Measurements from ENCODE around the gene SPAG9.
"Not testable (repeated sequence)": the region's sequence is repeated elsewhere in the genome, so short reads cannot be mapped to it uniquely, and the experiment has no call there.

Gene SPAG9

DNA sequence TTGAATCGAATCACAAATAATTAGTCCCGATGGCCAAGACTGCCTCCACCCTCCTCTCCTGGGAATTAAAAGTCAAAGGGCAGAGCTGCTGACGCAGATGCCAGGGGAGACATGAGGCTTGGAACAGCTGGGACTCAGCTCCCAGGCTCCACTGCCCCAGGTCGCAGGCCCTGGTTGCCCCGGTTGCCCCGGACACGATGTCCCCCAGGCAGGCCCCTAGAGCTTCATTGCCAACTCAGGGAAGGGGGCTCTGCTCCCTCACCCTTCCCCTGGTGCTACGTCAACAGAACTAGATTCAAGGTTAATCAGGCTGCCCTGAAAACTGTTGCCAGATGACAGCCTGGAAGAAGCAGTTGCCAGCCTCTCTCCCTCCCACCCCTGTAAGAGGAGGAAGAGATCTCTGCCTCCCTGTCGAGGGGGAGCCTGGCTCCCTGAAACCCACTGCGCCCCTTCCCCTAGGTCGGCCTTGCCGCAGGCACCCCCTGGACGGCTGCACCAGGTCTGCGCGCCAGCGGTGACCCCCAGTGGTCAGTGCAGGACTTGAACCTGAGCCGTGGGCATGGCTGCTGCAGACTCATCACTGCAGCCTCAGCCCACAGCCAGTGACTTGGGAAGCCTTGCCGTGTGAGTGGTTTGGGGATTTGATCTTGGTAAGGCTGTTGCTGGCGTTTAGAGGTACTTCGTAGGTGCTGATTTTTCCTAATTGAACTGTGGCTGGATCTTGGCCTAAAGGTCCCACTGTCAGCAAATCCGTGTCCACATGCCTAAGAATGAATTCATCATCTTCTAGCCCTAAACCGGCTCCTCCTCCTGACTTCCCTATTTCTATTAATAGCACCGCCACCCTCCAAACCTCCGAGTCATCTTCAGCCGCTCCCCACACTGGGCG is 170.4 kb downstream of the SPAG9 start:
- Mint-ChIP-seq H3K36me3 (no peaks in the 10 kb centered on the region), H3K27me3 (peaks cover 25% of the 10 kb centered on the region), H3K9me3 (no peaks in the 10 kb centered on the region), H3K4me3 (no peak overlapping the region), H3K4me1 (peaks cover 53% of the 10 kb centered on the region), H3K27ac (no peak overlapping the region)
- CTCF ChIA-PET, result interaction anchor here (0.7 to 8.6 kb wide), 12 partner anchors 8 to 167 kb away, joined by 3 to 173 read pairs (median 6); partner anchors contain the start of gene TOB1
- peak; percentile 66 for DNase-seq

DNA sequence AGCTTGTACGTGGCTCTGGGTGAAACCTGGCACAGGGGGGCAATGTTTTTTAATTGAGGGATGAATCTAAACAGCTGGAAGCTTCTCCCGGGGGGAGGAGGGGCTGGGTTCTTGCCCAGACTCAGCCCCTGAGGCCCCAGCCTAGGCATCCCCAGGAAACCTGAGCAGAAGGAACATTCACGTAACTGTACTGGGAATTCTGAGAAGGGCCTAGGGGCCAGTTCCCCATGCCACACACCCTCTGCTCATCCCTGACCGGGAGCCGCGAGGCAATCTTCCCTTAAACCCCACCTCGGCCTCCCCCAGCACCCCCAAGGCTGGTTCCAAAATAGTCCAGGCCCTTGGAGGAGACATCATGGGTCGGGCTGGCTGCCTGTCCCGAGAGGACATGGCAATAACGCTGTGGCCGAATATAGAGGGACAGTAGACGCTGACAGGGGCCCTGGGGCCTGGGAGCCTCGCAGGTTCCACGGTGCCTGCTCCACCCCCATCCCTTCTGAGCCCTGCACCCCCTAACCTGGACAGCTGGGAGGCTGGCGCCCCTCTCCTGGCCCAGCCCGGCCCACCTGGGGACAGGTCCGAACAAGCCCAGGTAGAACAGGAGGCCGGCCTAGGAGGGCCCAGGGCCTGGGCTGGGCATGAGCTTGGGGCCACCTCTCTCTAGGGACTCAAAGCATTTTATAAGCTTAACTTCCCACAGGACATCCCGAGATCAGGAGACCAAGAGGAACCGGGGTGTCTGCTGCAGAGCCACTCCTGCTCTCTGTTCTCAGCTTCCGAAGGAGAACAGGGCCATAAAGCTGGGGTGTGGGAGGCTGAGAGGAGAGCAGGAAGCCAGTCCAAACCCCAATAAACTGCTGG is 171.3 kb downstream of the SPAG9 start:
- DNase-seq, result no peak
- CTCF ChIA-PET, result interaction anchor here (0.7 to 4.1 kb wide), 16 partner anchors 9 to 171 kb away, joined by 3 to 72 read pairs (median 4); partner anchors contain the start of gene TOB1
- H3K4me1 Mint-ChIP-seq, result peaks cover 48% of the 10 kb centered on the region
- peaks cover 17% of the 10 kb centered on the region for H3K27me3 Mint-ChIP-seq
- H3K4me3 Mint-ChIP-seq, result no peak overlapping the region
- no peaks in the 10 kb centered on the region for H3K36me3 Mint-ChIP-seq
- peak overlapping the region; percentile 45 for H3K27ac Mint-ChIP-seq
- no peaks in the 10 kb centered on the region for H3K9me3 Mint-ChIP-seq

DNA sequence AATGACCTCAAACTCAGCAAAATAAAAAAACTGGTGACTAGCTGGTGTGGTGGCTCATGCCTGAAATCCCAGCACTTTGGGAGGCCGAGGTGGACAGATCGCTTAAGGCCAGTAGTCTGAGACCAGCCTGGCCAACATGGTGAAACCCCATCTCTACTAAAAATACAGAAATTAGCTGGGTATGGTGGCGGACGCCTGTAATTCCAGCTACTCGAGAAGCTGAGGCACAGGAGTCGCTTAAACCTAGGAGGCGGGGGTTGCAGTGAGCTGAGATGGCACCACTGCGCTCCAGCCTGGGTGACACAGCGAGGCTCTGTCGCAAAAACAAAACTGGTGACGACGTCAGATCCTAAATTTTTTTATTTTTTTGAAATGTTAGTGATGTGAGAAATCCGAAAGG is 172.0 kb downstream of the SPAG9 start:
- Mint-ChIP-seq H3K27me3 (peaks cover 10% of the 10 kb centered on the region), H3K9me3 (no peaks in the 10 kb centered on the region), H3K36me3 (no peaks in the 10 kb centered on the region), H3K4me3 (no peak overlapping the region), H3K4me1 (peaks cover 45% of the 10 kb centered on the region), H3K27ac (no peak overlapping the region)
- DNase-seq, result no peak
- CTCF ChIA-PET, result interaction anchor here (1.0 to 4.1 kb wide), 10 partner anchors 32 to 170 kb away, joined by 3 to 72 read pairs (median 4); partner anchors contain the start of gene TOB1

DNA sequence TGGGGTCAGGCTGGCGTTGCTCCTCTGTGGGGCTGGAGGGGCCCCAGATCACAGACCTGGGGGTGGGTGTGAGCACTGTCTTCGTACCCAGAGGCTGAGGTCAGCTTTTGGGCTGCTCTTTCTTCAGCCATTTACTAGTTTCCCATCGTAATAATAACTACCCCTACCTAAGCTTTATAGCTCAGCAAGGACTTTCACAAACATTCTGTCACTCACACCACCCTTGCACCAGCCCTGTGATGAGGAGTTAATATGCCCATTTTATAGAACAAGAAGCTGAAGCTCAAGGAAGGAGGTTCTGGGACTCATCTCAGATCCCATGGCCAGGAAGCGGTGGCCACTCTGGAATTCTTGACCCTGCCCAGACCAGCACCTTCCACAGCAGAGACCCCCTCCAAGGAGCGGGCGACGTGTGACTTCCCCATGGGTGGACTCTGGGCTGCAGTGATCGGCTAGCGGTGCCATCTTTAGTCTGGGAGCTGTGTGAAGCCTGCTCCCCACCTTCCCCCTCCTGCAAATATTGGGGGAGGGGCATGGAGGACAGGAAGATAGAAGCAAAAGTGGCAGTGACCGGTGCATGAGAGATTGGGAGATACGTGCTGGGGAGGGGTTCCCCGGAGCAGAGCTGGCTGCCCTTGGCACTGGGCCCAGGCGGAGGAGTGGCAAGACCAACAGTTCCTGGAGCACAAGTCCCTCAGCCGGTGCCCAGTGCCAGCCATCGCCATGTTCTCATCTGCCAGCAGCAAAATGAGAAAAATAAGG is 172.7 kb downstream of the SPAG9 start:
- Mint-ChIP-seq H3K27me3 (peaks cover 4% of the 10 kb centered on the region), H3K36me3 (peaks cover 2% of the 10 kb centered on the region), H3K4me3 (no peak overlapping the region), H3K4me1 (peaks cover 48% of the 10 kb centered on the region), H3K27ac (no peak overlapping the region), H3K9me3 (no peaks in the 10 kb centered on the region)
- DNase-seq, result no peak
- CTCF ChIA-PET, result interaction anchor here (1.0 to 4.1 kb wide), 11 partner anchors 9 to 164 kb away, joined by 3 to 72 read pairs (median 4); partner anchors contain the start of gene TOB1

DNA sequence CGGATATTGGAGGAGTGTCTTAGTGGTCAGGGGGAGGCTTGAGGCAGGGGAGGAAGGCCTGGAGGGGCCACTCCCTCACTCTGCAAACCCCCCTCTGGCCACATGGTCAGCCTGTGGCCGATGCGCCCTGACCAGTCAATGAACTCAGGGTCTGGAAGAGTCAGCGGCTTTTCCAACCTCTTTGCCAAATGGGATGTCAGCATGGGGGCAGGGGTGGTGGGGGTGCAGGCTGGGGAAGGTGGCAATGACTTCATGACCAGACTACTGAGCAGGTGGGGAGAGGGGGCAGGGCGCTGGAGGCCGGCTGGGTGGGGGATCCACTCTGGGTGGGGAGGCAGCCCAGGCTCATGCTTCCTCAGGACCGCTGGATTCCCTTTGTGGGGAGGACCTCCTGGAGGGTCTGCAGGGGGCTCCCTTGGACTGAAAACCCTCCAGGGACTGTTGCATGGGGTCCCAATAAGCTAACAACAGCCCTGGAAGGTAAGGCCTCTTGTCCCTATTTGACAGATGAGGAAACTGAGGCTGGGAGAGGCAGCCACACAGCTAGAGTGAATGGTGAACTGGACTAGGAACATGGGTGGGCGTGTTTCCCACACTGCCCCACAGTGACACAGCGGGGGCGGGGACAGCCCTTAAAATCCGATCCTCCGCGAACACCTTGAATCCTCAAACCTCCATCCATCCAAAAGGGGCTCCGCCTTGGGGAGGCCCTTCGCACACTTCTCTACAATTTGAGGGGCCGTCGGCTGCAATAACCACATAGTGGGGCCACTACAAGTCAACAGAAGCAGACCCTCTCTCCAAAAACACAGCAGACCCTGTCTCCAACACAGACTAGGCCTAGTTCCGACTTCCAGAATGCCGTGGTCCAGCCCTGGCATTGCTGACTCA is 173.5 kb downstream of the SPAG9 start:
- CTCF ChIA-PET, result interaction anchor here (1.0 to 4.1 kb wide), 5 partner anchors 10 to 105 kb away, joined by 3 to 72 read pairs (median 7); no protein-coding TSS in a partner anchor
- Mint-ChIP-seq H3K4me3 (no peak overlapping the region), H3K36me3 (peaks cover 9% of the 10 kb centered on the region), H3K9me3 (no peaks in the 10 kb centered on the region), H3K27ac (no peak overlapping the region), H3K27me3 (no peaks in the 10 kb centered on the region), H3K4me1 (peaks cover 56% of the 10 kb centered on the region)
- no peak for DNase-seq

DNA sequence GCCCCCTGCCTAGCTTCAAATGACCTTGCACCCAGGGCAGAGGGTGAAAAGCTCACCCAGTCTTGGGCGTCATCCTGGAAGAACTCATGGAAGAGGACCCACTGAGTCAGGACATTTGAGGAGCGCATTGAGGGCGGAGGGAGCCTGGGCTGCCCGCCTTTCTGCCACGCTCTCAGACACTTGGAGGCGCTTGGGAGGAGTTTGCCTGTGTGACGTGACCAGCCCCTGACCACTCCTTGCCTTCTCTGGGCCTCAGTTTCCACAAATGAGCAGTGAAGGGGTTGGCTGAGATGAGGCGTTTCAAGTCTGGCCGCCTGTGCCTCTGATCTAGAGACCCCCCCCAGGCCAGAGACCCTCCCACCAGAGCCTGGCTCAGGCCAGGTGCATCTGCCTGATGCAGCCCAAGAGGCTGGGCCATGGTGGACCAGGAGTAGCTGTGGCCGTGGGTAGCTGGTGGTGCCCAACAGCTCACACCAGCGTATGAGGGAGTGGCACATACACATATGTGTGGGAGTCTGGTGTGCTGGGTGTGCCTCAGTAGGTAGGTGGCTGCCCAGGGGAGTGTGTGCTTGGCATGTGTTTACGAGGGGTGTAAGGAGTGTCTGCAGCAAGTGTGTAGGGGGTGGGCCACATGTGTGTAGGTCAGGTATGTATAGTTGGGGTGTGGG is 174.3 kb downstream of the SPAG9 start:
- Mint-ChIP-seq H3K9me3 (no peaks in the 10 kb centered on the region), H3K4me3 (no peak overlapping the region), H3K27ac (no peak overlapping the region), H3K36me3 (peaks cover 11% of the 10 kb centered on the region), H3K27me3 (no peaks in the 10 kb centered on the region), H3K4me1 (peaks cover 62% of the 10 kb centered on the region)
- CTCF ChIA-PET, result interaction anchor here (0.8 to 4.1 kb wide), 4 partner anchors 11 to 95 kb away, joined by 3 to 72 read pairs (median 8); no protein-coding TSS in a partner anchor
- no peak for DNase-seq

DNA sequence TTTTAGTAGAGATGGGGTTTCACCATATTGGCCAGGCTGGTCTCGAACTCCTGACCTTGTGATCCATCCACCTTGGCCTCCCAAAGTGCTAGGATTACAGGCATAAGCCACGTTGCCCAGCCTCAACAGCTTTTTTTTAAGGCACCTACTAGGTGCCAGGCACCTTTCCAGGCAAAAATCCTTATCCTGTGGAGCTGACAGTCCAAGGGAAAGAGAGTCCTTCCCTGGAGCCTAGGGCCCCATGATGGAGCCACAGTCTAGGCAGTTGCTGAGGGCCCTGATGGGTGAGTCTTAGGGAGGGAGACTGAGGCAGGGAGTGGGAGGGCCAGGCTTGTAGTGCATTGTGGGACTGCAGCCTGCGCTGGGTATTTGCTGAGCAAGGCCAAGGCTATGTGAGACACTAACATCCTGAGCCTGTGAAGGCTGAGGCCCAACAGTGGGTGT is 174.9 kb downstream of the SPAG9 start:
- Mint-ChIP-seq H3K4me3 (no peak overlapping the region), H3K9me3 (no peaks in the 10 kb centered on the region), H3K27ac (no peak overlapping the region), H3K4me1 (peaks cover 59% of the 10 kb centered on the region), H3K27me3 (no peaks in the 10 kb centered on the region), H3K36me3 (peaks cover 11% of the 10 kb centered on the region)
- no peak for DNase-seq
- CTCF ChIA-PET, result interaction anchor here (0.8 to 2.1 kb wide), 3 partner anchors 82 to 93 kb away, joined by 3 to 14 read pairs (median 9); no protein-coding TSS in a partner anchor

DNA sequence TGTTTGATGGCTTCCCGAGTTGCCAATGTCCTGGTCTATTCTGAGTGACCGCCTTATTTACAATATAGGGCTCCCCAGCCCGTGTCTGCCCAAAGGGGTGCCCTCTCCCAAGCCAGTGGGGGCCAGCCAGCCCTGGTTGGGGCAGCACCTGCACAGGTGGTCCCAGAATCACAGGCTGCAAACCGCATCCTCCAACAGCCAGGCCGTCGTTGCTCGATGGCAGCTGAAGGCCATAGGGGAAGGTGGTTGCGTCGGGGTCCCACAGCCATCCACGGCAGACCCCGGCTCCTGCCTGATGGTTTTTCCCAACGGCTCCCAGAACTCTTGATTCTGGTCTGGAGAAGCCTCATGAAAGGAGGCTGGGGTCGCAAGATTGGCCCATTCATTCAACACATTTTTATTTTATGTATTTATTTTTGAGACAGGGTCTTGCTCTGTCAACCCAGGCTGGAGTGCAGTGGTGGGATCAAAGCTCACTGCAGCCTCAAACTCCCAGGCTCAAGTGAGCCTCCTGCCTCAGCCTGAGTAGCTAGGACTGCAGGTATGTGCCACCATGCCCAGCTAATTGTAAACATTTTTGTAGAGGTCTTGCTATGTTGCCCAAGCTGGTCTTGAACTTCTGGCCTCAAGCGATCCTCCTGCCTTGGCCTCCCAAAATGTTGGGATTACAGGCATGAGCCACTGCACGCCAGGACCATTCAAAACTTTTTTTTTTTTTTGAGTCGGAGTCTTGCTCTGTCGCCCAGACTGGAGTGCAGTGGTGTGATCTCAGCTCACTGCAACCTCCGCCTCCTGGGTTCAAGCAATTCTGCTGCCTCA is 175.6 kb downstream of the SPAG9 start:
- CTCF ChIA-PET, result interaction anchor here (1.0 to 2.1 kb wide), 6 partner anchors 15 to 95 kb away, joined by 3 to 14 read pairs (median 4); no protein-coding TSS in a partner anchor
- Mint-ChIP-seq H3K4me1 (peaks cover 55% of the 10 kb centered on the region), H3K36me3 (peaks cover 11% of the 10 kb centered on the region), H3K4me3 (peak overlapping the region; percentile 40), H3K27ac (peak overlapping the region; percentile 42), H3K9me3 (no peaks in the 10 kb centered on the region), H3K27me3 (no peaks in the 10 kb centered on the region)
- no peak for DNase-seq

DNA sequence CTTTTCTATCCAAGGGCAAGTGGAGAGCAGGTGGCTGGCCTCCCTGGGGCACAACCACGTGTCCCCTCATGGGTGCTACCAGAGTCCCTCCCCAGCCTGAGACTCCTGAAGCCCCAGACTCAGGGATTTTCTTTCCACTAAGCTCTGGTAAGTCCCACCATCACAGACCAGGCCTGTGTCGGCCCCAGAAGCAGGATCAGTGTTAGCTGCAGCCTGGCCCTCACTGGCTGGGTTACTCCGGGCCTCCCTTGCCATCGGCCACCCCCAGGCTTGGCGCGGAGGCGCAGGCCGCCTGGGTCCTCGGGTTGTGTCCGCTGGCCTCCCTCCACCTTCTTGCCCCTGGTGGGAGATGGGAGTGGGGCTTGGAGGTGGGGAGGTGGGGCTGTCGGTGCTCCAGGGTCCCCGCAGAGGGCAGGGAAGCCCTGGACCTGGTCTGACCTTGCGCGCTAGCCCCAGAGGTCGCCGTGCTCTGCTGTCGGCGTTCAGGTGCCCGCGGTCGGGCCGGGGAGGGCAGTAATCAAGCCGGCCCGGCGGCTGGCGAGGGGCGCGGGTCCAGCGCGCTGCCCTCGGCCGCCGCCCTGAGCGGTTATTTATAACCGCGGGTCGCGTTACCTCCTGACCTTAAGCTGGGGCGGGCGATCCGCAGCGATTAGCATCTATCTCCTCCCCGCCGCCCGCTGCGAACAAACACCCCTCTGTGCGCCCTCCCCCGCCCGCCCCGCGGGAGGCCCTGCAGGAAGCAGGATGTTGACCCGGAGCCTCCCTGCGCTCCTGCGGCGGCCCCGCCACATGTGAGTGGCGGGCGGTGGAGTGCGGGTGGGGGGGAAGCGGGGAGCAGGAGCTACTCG is 176.4 kb downstream of the SPAG9 start:
- H3K27me3 Mint-ChIP-seq, result no peaks in the 10 kb centered on the region
- CTCF ChIA-PET, result interaction anchor here (0.9 to 2.1 kb wide), 8 partner anchors 13 to 94 kb away, joined by 3 to 14 read pairs (median 4); partner anchors contain the start of gene TOB1
- H3K27ac Mint-ChIP-seq, result peak overlapping the region; percentile 90
- no peaks in the 10 kb centered on the region for H3K9me3 Mint-ChIP-seq
- H3K4me3 Mint-ChIP-seq, result peak overlapping the region; percentile 83
- H3K36me3 Mint-ChIP-seq, result peaks cover 11% of the 10 kb centered on the region
- H3K4me1 Mint-ChIP-seq, result peaks cover 50% of the 10 kb centered on the region
- DNase-seq, result peak; percentile 92

DNA sequence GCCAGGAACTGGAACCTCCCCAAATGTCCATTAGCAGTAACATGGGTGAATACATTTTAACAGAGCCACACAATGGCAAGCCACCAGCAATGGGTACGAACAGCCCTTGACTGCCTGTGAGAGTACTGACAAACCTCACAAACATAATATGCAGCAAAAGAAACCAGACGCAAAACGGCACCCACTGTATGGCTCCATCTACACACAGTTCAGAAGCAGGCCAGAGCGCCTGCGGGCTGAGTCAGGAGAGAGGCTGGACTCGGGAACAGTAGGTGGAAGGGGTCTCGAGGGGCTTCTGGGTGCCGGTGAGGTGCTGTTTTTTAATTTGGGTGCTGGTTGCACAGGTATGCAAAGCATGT is 177.1 kb downstream of the SPAG9 start:
- peaks cover 5% of the 10 kb centered on the region for H3K27me3 Mint-ChIP-seq
- peak; percentile 33 for DNase-seq
- H3K9me3 Mint-ChIP-seq, result no peaks in the 10 kb centered on the region
- H3K36me3 Mint-ChIP-seq, result peaks cover 11% of the 10 kb centered on the region
- H3K4me1 Mint-ChIP-seq, result peaks cover 51% of the 10 kb centered on the region
- H3K4me3 Mint-ChIP-seq, result peak overlapping the region; percentile 83
- CTCF ChIA-PET, result interaction anchor here (0.6 to 1.4 kb wide), 3 partner anchors 12 to 132 kb away, joined by 3 to 4 read pairs (median 3); partner anchors contain the start of gene TOB1
- H3K27ac Mint-ChIP-seq, result peak overlapping the region; percentile 90

DNA sequence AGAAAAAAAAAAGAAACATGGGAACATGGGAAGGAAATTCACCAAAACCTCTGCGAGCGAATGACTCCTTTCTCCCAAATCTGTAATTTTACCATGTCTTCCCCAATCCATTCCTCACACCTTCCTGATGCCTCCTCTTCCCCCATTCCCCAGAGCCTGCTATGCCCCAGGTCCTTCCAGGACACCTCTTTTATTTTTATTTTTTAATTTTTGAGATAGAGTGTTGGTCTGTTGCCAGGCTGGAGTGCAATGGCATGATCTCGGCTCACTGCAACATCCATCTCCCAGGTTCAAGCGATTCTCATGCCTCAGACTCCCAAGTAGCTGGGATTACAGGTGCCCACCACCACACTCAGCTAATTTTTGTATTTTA is 179.0 kb downstream of the SPAG9 start:
- H3K9me3 Mint-ChIP-seq, H3K27me3 Mint-ChIP-seq, H3K4me3 Mint-ChIP-seq, DNase-seq, H3K27ac Mint-ChIP-seq: not testable (repeated sequence)
- Mint-ChIP-seq H3K4me1 (peaks cover 40% of the 10 kb centered on the region), H3K36me3 (peaks cover 11% of the 10 kb centered on the region)
- CTCF ChIA-PET, result interaction anchor here (1.2 to 3.2 kb wide), 2 partner anchors 71 to 89 kb away, joined by 3 to 10 read pairs; no protein-coding TSS in a partner anchor
